ENCODE results near the gene CSNK1E. TPM values are rescaled to one million over a fixed set of nuclear protein-coding genes. Genes with fewer than 3 reads are reported as not detected.
A peak's percentile ranks its signal among the peaks of the same experiment; 100 is the strongest.

CSNK1E gene
- total RNA-seq, 1 donor from 2014 or later, result 176 TPM

GRCh38 chr22:38353701-38354100, 36.5 kb upstream of the CSNK1E start:
- Mint-ChIP-seq H3K27me3 (ENCODE audit: unreplicated experiment) (no peaks in the 10 kb centered on the region), H3K36me3 (ENCODE audit: unreplicated experiment) (peaks cover 3% of the 10 kb centered on the region), H3K9me3 (ENCODE audit: unreplicated experiment) (no peaks in the 10 kb centered on the region), H3K4me1 (ENCODE audit: unreplicated experiment) (peaks cover 1% of the 10 kb centered on the region), H3K4me3 (ENCODE audit: unreplicated experiment) (no peak overlapping the region), H3K27ac (ENCODE audit: unreplicated experiment) (no peak overlapping the region)
- no peak for TF ChIP-seq CTCF (IDR thresholded peaks at IDR 0.05)
- no peak for DNase-seq (ENCODE audit: extremely low spot score, unreplicated experiment)

- peak; percentile 92 for DNase-seq (ENCODE audit: extremely low spot score, unreplicated experiment)
- peaks cover 1% of the 10 kb centered on the region for H3K4me1 Mint-ChIP-seq (ENCODE audit: unreplicated experiment)
- H3K27me3 Mint-ChIP-seq (ENCODE audit: unreplicated experiment), result no peaks in the 10 kb centered on the region
- H3K36me3 Mint-ChIP-seq (ENCODE audit: unreplicated experiment), result peaks cover 3% of the 10 kb centered on the region
- H3K9me3 Mint-ChIP-seq (ENCODE audit: unreplicated experiment), result no peaks in the 10 kb centered on the region
- peak; percentile 99 for TF ChIP-seq CTCF (IDR thresholded peaks at IDR 0.05)
- no peak overlapping the region for H3K27ac Mint-ChIP-seq (ENCODE audit: unreplicated experiment)
- H3K4me3 Mint-ChIP-seq (ENCODE audit: unreplicated experiment), result no peak overlapping the region
Measured at GRCh38 chr22:38353142-38353629, 36.0 kb upstream of the CSNK1E start.

GRCh38 chr22:38352436-38352835, 35.2 kb upstream of the CSNK1E start:
- Mint-ChIP-seq H3K4me1 (ENCODE audit: unreplicated experiment) (peaks cover 1% of the 10 kb centered on the region), H3K4me3 (ENCODE audit: unreplicated experiment) (no peak overlapping the region), H3K27me3 (ENCODE audit: unreplicated experiment) (no peaks in the 10 kb centered on the region), H3K36me3 (ENCODE audit: unreplicated experiment) (peaks cover 3% of the 10 kb centered on the region), H3K9me3 (ENCODE audit: unreplicated experiment) (no peaks in the 10 kb centered on the region), H3K27ac (ENCODE audit: unreplicated experiment) (no peak overlapping the region)
- no peak for TF ChIP-seq CTCF (IDR thresholded peaks at IDR 0.05)
- peak; percentile 42 for DNase-seq (ENCODE audit: extremely low spot score, unreplicated experiment)

GRCh38 chr22:38350444-38351359, 33.5 kb upstream of the CSNK1E start:
- no peak overlapping the region for H3K4me3 Mint-ChIP-seq (ENCODE audit: unreplicated experiment)
- no peaks in the 10 kb centered on the region for H3K9me3 Mint-ChIP-seq (ENCODE audit: unreplicated experiment)
- H3K27ac Mint-ChIP-seq (ENCODE audit: unreplicated experiment), result no peak overlapping the region
- H3K36me3 Mint-ChIP-seq (ENCODE audit: unreplicated experiment), result peaks cover 3% of the 10 kb centered on the region
- no peaks in the 10 kb centered on the region for H3K27me3 Mint-ChIP-seq (ENCODE audit: unreplicated experiment)
- TF ChIP-seq CTCF (IDR thresholded peaks at IDR 0.05), result no peak
- peaks cover 1% of the 10 kb centered on the region for H3K4me1 Mint-ChIP-seq (ENCODE audit: unreplicated experiment)
- DNase-seq (ENCODE audit: extremely low spot score, unreplicated experiment), result peak; percentile 71

GRCh38 chr22:38348751-38349496, 31.7 kb upstream of the CSNK1E start:
- Mint-ChIP-seq H3K36me3 (ENCODE audit: unreplicated experiment) (no peaks in the 10 kb centered on the region), H3K27ac (ENCODE audit: unreplicated experiment) (no peak overlapping the region), H3K27me3 (ENCODE audit: unreplicated experiment) (no peaks in the 10 kb centered on the region), H3K4me3 (ENCODE audit: unreplicated experiment) (no peak overlapping the region), H3K4me1 (ENCODE audit: unreplicated experiment) (peaks cover 1% of the 10 kb centered on the region), H3K9me3 (ENCODE audit: unreplicated experiment) (no peaks in the 10 kb centered on the region)
- TF ChIP-seq CTCF (IDR thresholded peaks at IDR 0.05), result no peak
- peak; percentile 80 for DNase-seq (ENCODE audit: extremely low spot score, unreplicated experiment)
